ENCODE data around the gene DIDO1.

DIDO1 gene

DNA sequence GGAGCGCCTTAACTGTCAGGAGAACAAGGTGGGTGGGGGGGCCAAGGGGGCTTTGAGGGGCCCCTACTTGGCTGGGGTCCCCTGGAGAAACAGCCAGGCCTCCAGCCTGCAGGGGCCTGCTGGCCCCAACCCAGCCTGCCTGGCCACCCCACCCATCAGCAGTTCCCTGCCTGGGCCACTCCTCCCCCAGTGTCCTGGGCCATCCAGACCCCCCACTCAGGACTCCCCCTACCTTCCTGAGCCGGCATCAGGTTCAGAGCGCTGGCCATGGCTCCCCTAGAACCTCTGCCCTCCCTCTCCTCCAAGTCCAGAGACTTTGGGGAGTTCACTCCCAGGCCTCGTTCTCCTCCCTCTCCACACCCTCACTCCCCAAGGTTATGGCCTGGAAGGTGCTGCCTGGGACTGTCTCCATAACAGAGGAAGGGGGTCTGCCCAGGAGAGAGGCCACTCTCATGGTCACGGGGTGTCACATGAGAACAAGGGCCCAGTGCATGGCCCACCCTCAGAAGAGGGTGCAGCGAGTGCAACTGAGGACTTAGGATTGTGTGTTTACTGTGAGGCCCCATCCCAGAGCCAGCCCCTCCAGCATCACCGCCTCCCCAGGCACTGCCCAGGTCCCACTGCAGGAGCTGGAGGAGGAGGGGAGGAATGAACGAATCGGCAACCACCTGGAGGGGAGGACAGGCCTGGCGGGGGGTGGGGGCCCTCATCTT is 32.2 kb upstream of the DIDO1 start:
- no peak overlapping the region for H3K4me2 ChIP-seq (ENCODE audit: low read length)
- H3K27me3 ChIP-seq (ENCODE audit: low read depth, low read length), result no peaks in the 10 kb centered on the region
- no peaks in the 10 kb centered on the region for H3K9me3 ChIP-seq (ENCODE audit: insufficient read depth, low read length)
- peaks cover 38% of the 10 kb centered on the region for H3K79me2 ChIP-seq (ENCODE audit: low read length)
- H2AFZ ChIP-seq (ENCODE audit: low read depth, low read length), result no peak overlapping the region
- H3K27ac ChIP-seq (ENCODE audit: low read length), result no peak overlapping the region
- peaks cover 10% of the 10 kb centered on the region for H3K4me1 ChIP-seq (ENCODE audit: low read length)
- no peak overlapping the region for H3K9ac ChIP-seq (ENCODE audit: low read length)
- H3K4me3 ChIP-seq (ENCODE audit: low read length), result no peak overlapping the region
- H4K20me1 ChIP-seq (ENCODE audit: insufficient read depth, low read length), result peaks cover 34% of the 10 kb centered on the region
- TF ChIP-seq, protein P1, sequence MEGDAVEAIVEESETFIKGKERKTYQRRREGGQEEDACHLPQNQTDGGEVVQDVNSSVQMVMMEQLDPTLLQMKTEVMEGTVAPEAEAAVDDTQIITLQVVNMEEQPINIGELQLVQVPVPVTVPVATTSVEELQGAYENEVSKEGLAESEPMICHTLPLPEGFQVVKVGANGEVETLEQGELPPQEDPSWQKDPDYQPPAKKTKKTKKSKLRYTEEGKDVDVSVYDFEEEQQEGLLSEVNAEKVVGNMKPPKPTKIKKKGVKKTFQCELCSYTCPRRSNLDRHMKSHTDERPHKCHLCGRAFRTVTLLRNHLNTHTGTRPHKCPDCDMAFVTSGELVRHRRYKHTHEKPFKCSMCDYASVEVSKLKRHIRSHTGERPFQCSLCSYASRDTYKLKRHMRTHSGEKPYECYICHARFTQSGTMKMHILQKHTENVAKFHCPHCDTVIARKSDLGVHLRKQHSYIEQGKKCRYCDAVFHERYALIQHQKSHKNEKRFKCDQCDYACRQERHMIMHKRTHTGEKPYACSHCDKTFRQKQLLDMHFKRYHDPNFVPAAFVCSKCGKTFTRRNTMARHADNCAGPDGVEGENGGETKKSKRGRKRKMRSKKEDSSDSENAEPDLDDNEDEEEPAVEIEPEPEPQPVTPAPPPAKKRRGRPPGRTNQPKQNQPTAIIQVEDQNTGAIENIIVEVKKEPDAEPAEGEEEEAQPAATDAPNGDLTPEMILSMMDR (IDR thresholded peaks at IDR 0.05; ENCODE audit: low read depth, low read length), result no peak
- no peak for TF ChIP-seq EZH2phosphoT487 (IDR thresholded peaks at IDR 0.05; ENCODE audit: low read depth)
- H3K36me3 ChIP-seq (replicated peaks; ENCODE audit: low read depth, low read length), result peaks cover 48% of the 10 kb centered on the region

DNA sequence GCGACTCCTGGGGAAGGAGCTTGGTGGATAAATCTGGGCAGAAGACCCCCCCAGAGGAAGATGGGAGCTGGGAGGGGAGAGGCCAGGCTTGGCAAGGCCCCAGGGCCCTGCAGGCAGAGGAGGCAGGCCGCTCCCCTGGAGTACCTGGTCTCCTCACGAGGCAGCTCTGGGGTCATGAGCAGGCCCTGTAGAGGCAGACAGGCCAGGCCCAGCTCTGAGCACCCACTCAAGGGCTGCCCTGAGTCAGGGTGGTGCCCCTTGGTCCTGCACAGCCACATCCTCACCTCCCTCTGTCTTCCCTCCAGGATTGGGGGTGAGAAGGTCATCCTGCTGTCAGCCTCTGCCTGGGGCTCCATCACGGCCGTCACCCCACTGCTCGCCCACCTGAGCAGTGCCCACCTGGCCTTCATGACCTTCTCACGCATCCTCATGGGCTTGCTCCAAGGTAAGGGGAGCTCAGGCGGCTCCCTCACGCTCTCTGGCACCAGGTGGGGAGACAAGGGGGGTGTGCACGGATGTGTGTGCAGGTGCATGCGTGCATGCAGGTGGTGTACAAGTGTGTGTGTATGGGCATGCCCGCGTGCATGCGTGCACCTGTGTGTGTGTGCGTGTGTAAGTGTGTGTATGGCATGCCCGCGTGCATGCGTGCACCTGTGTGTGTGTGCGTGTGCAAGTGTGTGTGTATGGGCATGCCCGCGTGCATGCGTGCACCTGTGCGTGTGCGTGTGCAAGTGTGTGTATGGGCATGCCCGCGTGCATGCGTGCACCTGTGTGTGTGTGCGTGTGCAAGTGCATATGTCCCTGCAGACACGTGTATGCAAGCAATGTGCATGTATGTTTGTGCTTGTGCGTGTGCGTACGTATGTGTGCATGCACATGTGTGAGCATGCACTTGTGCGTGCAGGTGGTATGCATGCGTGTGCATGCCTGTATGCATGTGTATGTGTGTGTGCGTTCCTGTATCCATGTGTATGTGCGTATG is 31.1 kb upstream of the DIDO1 start:
- Histone ChIP-seq H3K9ac (ENCODE audit: low read length) (no peak overlapping the region), H3K9me3 (ENCODE audit: insufficient read depth, low read length) (no peaks in the 10 kb centered on the region), H3K27ac (ENCODE audit: low read length) (no peak overlapping the region), H4K20me1 (ENCODE audit: insufficient read depth, low read length) (peaks cover 34% of the 10 kb centered on the region), H3K4me2 (ENCODE audit: low read length) (no peak overlapping the region), H3K4me3 (ENCODE audit: low read length) (no peak overlapping the region), H2AFZ (ENCODE audit: low read depth, low read length) (no peak overlapping the region), H3K4me1 (ENCODE audit: low read length) (peaks cover 11% of the 10 kb centered on the region), H3K27me3 (ENCODE audit: low read depth, low read length) (no peaks in the 10 kb centered on the region), H3K36me3 (replicated peaks; ENCODE audit: low read depth, low read length) (peaks cover 39% of the 10 kb centered on the region), H3K79me2 (ENCODE audit: low read length) (peaks cover 49% of the 10 kb centered on the region)
- no peak for TF ChIP-seq EZH2phosphoT487 (IDR thresholded peaks at IDR 0.05; ENCODE audit: low read depth)
- TF ChIP-seq, protein P1 (IDR thresholded peaks at IDR 0.05; ENCODE audit: low read depth, low read length), result no peak

DNA sequence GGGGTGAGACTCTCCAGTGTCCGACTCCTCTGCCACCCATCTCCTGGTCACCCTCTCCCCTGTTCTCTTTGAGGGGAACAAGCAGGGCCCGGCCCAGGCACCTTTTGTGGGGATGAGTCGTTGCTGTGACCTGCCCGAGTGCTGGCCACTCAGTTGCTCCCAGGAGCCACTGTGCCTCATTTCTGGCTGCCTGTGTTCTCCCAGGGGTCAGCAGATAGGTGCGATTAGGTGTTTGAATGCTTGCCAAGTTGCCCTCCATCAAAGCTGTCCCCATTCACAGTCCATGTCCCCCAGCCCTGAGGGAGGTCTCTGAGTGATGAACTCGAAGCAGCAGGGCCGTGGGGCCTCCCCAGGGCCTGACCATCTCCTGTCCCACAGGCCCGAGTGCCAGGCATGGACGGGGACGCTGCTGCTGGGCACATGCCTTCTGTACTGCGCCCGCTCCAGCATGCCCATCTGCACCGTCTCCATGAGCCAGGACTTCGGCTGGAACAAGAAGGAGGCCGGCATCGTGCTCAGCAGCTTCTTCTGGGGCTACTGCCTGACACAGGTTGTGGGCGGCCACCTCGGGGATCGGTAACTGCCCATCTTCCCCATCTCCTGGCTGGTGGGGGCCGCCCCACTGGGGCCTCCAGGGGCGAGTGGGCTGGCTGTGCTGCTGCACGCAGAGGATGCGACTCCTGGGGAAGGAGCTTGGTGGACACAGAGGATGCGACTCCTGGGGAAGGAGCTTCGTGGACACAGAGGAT is 30.3 kb upstream of the DIDO1 start:
- H4K20me1 ChIP-seq (ENCODE audit: insufficient read depth, low read length), result peaks cover 34% of the 10 kb centered on the region
- no peak overlapping the region for H3K27ac ChIP-seq (ENCODE audit: low read length)
- H3K4me2 ChIP-seq (ENCODE audit: low read length), result no peak overlapping the region
- H3K4me3 ChIP-seq (ENCODE audit: low read length), result no peak overlapping the region
- no peak overlapping the region for H3K9ac ChIP-seq (ENCODE audit: low read length)
- no peaks in the 10 kb centered on the region for H3K9me3 ChIP-seq (ENCODE audit: insufficient read depth, low read length)
- no peak overlapping the region for H2AFZ ChIP-seq (ENCODE audit: low read depth, low read length)
- peaks cover 33% of the 10 kb centered on the region for H3K36me3 ChIP-seq (replicated peaks; ENCODE audit: low read depth, low read length)
- TF ChIP-seq, protein P1 (IDR thresholded peaks at IDR 0.05; ENCODE audit: low read depth, low read length), result no peak
- no peak for TF ChIP-seq EZH2phosphoT487 (IDR thresholded peaks at IDR 0.05; ENCODE audit: low read depth)
- peaks cover 58% of the 10 kb centered on the region for H3K79me2 ChIP-seq (ENCODE audit: low read length)
- H3K4me1 ChIP-seq (ENCODE audit: low read length), result peaks cover 18% of the 10 kb centered on the region
- no peaks in the 10 kb centered on the region for H3K27me3 ChIP-seq (ENCODE audit: low read depth, low read length)
